HEK293T (cell line): ENCODE results near the gene TLK1.

ENCODE experiments used
- SP1 ChIP-seq: fragments of 450-650 bp; IDR thresholded peaks from 2 replicates; pipeline ENCODE4 v1.6.1; 2017
- SUZ12 ChIP-seq: fragments of 450-650 bp; IDR thresholded peaks from 2 replicates; pipeline ENCODE4 v1.6.1; 2016; ENCODE audit warnings: mild to moderate bottlenecking

DNA sequence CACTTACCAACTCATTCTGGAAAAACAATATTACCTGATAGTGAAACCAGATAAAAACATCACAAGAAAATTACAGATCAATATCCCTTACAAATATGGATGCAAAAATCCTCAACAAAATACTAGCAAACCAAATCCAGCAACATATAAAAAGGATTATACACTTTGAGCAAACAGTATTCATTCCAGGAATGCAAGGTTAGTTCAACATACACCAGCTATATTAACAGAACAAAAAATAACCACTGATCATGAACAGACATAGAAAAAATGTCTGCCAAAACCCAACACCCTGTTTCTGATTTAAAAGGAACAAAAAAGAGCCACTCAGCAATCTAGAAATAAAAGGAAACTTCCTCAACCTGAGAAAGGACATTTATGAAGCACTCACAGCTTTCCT is 62.1 kb downstream of the TLK1 start:
- no peak for TF ChIP-seq SUZ12
- TF ChIP-seq SP1 = no peak
